ENCODE measurements around the gene CDHR3. TPM values are rescaled to one million over a fixed set of nuclear protein-coding genes. Genes with fewer than 3 reads are reported as not detected.

CDHR3 gene
- total RNA-seq, 1 donor = 14.0 TPM

- DNase-seq (ENCODE audit: low read depth) = no peak
- TF ChIP-seq, protein P1, sequence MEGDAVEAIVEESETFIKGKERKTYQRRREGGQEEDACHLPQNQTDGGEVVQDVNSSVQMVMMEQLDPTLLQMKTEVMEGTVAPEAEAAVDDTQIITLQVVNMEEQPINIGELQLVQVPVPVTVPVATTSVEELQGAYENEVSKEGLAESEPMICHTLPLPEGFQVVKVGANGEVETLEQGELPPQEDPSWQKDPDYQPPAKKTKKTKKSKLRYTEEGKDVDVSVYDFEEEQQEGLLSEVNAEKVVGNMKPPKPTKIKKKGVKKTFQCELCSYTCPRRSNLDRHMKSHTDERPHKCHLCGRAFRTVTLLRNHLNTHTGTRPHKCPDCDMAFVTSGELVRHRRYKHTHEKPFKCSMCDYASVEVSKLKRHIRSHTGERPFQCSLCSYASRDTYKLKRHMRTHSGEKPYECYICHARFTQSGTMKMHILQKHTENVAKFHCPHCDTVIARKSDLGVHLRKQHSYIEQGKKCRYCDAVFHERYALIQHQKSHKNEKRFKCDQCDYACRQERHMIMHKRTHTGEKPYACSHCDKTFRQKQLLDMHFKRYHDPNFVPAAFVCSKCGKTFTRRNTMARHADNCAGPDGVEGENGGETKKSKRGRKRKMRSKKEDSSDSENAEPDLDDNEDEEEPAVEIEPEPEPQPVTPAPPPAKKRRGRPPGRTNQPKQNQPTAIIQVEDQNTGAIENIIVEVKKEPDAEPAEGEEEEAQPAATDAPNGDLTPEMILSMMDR (IDR thresholded peaks at IDR 0.05; ENCODE audit: insufficient read depth, low read length) = no peak
- no peak overlapping the region for H3K4me3 ChIP-seq (ENCODE audit: low read depth, low read length)
Measured at GRCh38 chr7:106074257-106074656, 111.2 kb downstream of the CDHR3 start.

- no peak overlapping the region for H3K4me3 ChIP-seq (ENCODE audit: low read depth, low read length)
- no peak for DNase-seq (ENCODE audit: low read depth)
- TF ChIP-seq, protein P1 (IDR thresholded peaks at IDR 0.05; ENCODE audit: insufficient read depth, low read length) = no peak
Measured at GRCh38 chr7:106075937-106076336, 112.9 kb downstream of the CDHR3 start.

DNA sequence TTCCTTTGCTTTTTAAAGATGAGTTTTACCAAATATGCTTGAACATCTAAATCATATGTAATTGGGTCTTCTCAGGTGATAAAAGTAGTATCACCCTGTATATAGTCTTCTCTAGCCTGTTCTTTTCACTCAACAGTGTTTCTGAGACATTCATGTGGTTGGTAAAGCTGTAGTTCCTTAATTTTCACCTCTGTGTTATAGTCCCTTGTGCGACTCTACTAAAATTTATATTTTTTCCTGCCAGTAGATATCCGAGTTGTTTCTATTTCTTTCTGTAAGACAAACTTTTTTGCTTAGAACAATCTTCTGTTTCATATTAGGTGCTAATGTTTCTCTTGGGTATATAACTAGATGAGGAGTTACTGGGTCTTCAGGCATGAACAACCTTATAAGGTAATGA lies 113.5 kb downstream of the CDHR3 start:
- H3K4me3 ChIP-seq (ENCODE audit: low read depth, low read length) = no peak overlapping the region
- TF ChIP-seq, protein P1 (IDR thresholded peaks at IDR 0.05; ENCODE audit: insufficient read depth, low read length) = no peak
- DNase-seq (ENCODE audit: low read depth) = no peak

GRCh38 chr7:106080300-106080987 lies 117.4 kb downstream of the CDHR3 start:
- DNase-seq (ENCODE audit: low read depth) = no peak
- H3K4me3 ChIP-seq (ENCODE audit: low read depth, low read length) = no peak overlapping the region
- TF ChIP-seq, protein P1 (IDR thresholded peaks at IDR 0.05; ENCODE audit: insufficient read depth, low read length) = no peak

DNA sequence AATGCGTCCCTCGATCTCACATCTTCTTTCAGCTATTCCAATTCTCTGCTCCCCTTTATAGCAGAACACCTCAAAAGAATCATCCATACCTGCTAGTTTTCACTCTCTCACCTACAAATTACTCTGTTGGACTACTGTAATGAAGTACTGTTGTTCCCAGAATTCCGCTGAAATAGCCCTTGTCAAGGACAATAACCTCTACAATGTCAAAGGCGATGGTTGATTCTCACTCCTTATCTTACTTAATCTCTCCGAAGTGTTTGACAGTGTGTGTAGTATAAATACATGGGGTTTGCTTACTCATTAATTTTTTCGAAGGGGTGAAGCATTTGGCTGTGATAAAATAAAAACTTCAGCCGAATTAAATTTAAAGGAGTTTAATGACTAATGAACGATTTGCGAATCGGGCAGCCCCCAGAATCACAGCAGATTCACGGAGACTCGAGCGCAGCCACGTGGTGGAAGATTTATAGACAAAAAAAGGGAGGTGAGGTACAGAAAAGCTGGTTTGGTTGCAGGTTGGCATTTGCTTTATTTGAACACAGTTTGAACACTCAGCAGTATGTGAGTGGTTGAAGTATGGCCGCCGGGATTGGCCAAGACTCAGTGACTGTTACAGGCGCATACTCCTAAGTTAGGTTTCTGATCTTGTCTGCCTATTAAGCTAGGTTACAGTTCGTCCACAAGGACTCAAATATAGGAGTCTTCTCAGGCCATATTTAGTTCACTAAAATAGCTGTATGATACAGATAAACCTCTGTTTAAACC lies 119.2 kb downstream of the CDHR3 start:
- TF ChIP-seq, protein P1 (IDR thresholded peaks at IDR 0.05; ENCODE audit: insufficient read depth, low read length) = no peak
- no peak for DNase-seq (ENCODE audit: low read depth)

More for the DNA sequence above, 119.2 kb downstream of the CDHR3 start:
- H3K4me3 ChIP-seq (ENCODE audit: low read depth, low read length) = no peak overlapping the region

Other genes starting within 250 kb of the CDHR3 start
- gene ATXN7L1, start 86.7 kb upstream of the CDHR3 start, total RNA-seq (ENCODE audit: low replicate concordance) = 2.7 and 13.8 TPM in 2 replicates
- 69.5 and 72.2 TPM in 2 replicates for gene SYPL1, start 149.0 kb downstream of the CDHR3 start, total RNA-seq (ENCODE audit: low replicate concordance)